ENCODE results near the gene ZNHIT1. TPM values are rescaled to one million over a fixed set of nuclear protein-coding genes. Genes with fewer than 3 reads are reported as not detected.

ZNHIT1 gene
- total RNA-seq, 2 experiments from 2014 or later, result 56.6 to 57.1 TPM

DNA sequence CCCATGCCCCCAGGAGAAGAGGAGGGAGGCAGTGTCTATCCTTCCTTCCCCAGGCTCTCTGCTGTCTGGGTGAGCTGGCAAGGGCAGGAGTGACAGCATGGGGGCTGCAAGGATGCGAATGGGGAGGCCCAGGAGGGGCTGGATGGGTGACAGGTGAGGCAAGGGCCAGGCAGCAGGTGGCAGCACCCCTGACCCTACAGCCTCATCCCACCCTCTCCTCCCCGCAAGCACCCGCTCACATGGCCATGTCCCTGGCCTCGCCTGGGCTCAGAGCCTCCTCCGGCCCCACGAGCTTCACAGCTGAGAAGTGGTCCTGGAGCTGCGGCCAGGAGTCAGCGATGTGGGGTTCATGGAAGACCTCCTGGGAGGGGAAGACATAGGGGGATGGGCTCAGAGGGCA, 6.0 kb upstream of the ZNHIT1 start:
- DNase-seq (no peak), ATAC-seq (no peak)
- no peaks in the 10 kb centered on the region for H3K27me3 Mint-ChIP-seq
- peaks cover 9% of the 10 kb centered on the region for H3K4me1 Mint-ChIP-seq
- H3K9me3 Mint-ChIP-seq (ENCODE audit: low read depth), result no peaks in the 10 kb centered on the region
- peaks cover 4% of the 10 kb centered on the region for H3K36me3 Mint-ChIP-seq
- CTCF ChIA-PET, result interaction anchor here (1.1 to 1.6 kb wide), 2 partner anchors 68 to 71 kb away, joined by 4 to 5 read pairs; no protein-coding TSS in a partner anchor
- H3K4me3 Mint-ChIP-seq, result no peak overlapping the region
- H3K27ac Mint-ChIP-seq, result no peak overlapping the region

DNA sequence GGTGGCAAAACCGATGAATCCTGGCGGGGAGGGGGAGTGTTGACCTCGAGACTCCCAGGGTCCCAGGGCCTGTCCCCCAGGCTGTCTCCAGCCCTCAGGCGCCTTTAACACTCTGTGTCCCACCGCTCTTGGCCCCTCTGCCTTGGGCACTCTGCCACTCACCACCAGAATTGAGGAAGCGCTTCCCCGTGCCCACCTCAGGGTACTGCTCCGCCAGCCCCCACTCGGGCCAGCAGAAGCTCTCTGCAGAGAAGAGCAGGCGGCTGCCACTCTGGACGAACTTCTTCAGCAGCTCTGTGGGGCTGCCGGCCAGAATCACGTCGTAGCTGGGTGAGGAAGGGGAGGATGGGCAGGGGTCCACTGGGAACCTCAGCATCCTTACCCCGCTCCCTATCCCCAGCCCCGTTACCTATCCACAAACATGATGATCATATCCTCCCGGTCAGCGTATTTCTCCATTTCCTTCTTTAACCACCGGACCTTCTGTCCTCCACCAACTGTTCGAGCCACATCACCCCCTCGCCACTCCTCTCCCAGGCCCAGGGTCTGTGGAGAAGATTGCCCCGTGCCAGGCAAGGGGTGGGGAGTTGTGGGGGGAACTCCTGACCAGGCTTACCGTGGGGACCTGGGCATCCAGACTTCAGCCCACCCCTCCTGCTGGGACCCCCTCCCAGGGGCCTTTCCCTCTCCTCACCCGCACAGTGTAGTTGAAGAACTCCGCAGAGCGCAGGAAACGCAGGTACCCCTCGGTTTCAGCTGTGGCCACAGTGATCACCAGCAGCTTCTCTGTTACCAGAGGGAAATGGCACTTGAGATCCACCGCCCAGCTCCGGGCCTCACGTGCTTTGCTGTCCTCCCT, 1.7 kb upstream of the ZNHIT1 start:
- Mint-ChIP-seq H3K4me3 (peak overlapping the region; percentile 93), H3K9me3 (ENCODE audit: low read depth) (no peaks in the 10 kb centered on the region), H3K36me3 (peaks cover 4% of the 10 kb centered on the region), H3K27me3 (no peaks in the 10 kb centered on the region), H3K27ac (peak overlapping the region; percentile 77), H3K4me1 (peaks cover 27% of the 10 kb centered on the region)
- CTCF ChIA-PET, result interaction anchor here (1.0 to 2.9 kb wide), 8 partner anchors 12 to 130 kb away, joined by 3 to 69 read pairs (median 8); partner anchors contain the start of genes FIS1 and TRIM56
- ATAC-seq, result no peak
- no peak for DNase-seq

DNA sequence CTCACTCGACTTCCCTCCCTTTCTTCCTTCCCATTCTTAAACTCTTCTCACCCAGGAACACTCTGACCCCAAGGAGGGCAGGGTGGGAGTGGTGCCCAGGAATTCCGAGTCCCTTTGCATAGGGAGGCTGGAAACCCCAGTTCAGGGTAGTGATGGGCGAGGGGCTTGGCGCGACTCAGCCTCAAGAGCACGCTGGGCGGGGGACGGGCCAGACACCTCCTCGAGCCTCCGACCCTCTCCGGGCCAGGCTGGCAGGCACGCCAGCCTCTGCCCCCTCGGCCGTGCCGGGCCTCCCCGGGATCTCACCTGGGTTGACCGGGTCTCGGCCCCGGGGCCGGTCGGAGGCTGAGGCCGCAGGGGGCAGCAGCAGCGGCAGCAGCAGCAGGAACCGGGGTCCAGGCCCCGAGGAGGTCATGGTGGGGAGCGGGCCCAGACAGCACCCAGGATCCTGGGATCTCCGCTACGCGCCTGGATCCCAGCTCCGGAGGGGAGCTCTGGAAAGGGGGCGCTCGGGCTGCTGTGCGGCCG, 1.0 kb upstream of the ZNHIT1 start:
- H3K36me3 Mint-ChIP-seq, result peaks cover 4% of the 10 kb centered on the region
- H3K4me1 Mint-ChIP-seq, result peaks cover 27% of the 10 kb centered on the region
- CTCF ChIA-PET, result interaction anchor here (0.9 to 2.9 kb wide), 18 partner anchors 9 to 365 kb away, joined by 3 to 69 read pairs (median 5); partner anchors contain the start of genes FIS1, MOGAT3 and TRIM56
- peak overlapping the region; percentile 84 for H3K27ac Mint-ChIP-seq
- H3K4me3 Mint-ChIP-seq, result peak overlapping the region; percentile 93
- H3K27me3 Mint-ChIP-seq, result no peaks in the 10 kb centered on the region
- ATAC-seq, result peak; percentile 2
- no peaks in the 10 kb centered on the region for H3K9me3 Mint-ChIP-seq (ENCODE audit: low read depth)
- peak; percentile 45 for DNase-seq

DNA sequence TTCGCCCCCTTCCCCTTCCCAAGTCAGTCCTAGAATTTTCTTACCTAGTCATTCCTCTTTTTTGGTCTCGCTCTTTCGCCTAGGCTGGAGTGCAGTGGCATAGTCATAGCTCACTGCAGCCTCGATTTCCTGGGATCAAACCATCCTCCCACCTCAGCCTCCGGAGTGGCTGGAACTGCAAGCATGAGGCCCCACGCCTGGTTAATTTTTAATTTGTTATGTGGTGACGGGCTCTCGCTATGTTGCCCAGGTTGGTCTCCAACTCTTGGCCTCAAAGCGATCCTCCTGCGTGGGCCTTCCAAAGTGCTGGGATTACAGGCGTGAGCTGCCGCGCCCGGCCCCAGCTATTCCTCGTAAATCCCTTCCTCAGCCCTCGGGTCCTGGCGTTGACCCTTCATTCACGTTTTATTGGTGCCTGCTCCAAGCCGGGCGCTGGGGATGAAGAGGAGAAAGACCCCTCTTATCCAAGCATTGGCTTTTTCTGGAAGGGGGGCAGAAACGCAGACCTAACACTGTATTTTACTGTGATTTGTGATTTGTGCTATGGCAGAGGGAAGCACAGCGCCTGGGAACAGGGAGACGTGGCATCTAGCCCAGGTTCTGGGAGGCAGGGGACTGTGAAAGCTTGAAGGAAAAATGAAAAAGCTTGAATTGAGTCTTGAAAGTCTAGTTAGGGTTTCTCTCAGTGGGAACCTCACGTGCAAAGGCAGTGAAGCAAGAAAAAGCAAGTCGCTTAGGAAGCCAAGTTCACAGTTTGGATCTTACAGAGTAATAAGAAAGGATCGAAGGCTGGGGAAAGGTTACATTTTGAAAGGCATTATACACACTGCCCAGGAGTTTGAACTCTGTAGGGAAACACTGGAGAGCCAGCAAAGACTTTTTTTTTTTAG, 516 bp downstream of the ZNHIT1 start:
- H3K4me1 Mint-ChIP-seq, result peaks cover 27% of the 10 kb centered on the region
- peak overlapping the region; percentile 93 for H3K4me3 Mint-ChIP-seq
- no peaks in the 10 kb centered on the region for H3K9me3 Mint-ChIP-seq (ENCODE audit: low read depth)
- CTCF ChIA-PET, result interaction anchor here (0.9 to 2.9 kb wide), 21 partner anchors 11 to 367 kb away, joined by 3 to 69 read pairs (median 5); partner anchors contain the start of genes FIS1, MOGAT3, SLC12A9 and UFSP1
- H3K36me3 Mint-ChIP-seq, result peaks cover 8% of the 10 kb centered on the region
- H3K27me3 Mint-ChIP-seq, result no peaks in the 10 kb centered on the region
- H3K27ac Mint-ChIP-seq, result peak overlapping the region; percentile 84
- DNase-seq (no peak), ATAC-seq (peak; percentile 9)

DNA sequence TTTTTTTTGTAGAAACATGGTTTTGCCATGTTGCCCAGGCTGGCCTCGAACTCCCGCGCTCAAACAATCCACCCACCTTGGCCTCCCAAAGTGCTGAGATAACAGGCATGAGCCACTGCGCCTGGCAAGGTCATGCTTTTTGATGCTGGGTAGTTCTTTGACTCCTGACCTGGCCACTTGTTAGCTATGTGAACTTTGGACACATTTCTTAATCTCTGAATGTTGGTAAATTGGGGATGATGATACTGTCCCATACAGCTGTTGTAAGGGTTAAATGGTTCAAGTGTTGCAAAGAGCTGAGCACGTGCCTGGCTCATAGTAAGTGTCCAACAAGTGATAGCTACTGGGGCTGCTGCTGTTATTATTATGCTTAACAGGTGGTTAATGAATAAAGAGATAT, 2.3 kb downstream of the ZNHIT1 start:
- H3K9me3 Mint-ChIP-seq (ENCODE audit: low read depth), result no peaks in the 10 kb centered on the region
- peaks cover 27% of the 10 kb centered on the region for H3K4me1 Mint-ChIP-seq
- DNase-seq (no peak), ATAC-seq (no peak)
- CTCF ChIA-PET, result interaction anchor here (0.6 to 2.2 kb wide), 6 partner anchors 15 to 76 kb away, joined by 3 to 11 read pairs (median 4); partner anchors contain the start of gene FIS1
- H3K27me3 Mint-ChIP-seq, result no peaks in the 10 kb centered on the region
- peaks cover 17% of the 10 kb centered on the region for H3K36me3 Mint-ChIP-seq
- no peak overlapping the region for H3K4me3 Mint-ChIP-seq
- H3K27ac Mint-ChIP-seq, result no peak overlapping the region

DNA sequence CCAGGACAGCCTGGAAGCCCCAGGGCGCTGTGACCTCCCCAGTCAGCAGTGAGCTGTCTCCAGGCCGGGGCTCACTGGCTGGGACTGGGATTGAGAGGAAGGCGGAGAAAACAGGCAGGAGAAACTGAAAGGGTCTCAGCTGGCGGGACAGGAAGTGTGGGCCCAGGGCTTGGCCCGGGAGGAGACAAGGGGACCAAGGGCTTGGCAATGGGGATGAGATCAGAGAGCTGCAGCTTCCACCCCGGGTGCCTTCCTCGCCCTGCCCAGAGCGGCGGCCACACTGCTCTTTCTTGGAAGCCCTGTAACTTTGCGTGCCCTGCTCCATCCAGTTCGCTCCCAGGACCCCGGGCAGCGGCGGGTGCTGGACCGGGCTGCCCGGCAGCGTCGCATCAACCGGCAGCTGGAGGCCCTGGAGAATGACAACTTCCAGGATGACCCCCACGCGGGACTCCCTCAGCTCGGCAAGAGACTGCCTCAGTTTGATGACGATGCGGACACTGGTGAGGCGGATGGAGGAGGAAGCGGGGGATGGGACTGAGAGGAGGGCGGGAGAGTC, 4.4 kb downstream of the ZNHIT1 start:
- no peaks in the 10 kb centered on the region for H3K27me3 Mint-ChIP-seq
- H3K27ac Mint-ChIP-seq, result peak overlapping the region; percentile 15
- H3K36me3 Mint-ChIP-seq, result peaks cover 14% of the 10 kb centered on the region
- no peak for ATAC-seq
- no peaks in the 10 kb centered on the region for H3K9me3 Mint-ChIP-seq (ENCODE audit: low read depth)
- peaks cover 18% of the 10 kb centered on the region for H3K4me1 Mint-ChIP-seq
- no peak overlapping the region for H3K4me3 Mint-ChIP-seq
- CTCF ChIA-PET, result interaction anchor here (0.6 to 1.4 kb wide), 3 partner anchors 58 to 350 kb away, joined by 3 read pairs; no protein-coding TSS in a partner anchor
- no peak for DNase-seq

DNA sequence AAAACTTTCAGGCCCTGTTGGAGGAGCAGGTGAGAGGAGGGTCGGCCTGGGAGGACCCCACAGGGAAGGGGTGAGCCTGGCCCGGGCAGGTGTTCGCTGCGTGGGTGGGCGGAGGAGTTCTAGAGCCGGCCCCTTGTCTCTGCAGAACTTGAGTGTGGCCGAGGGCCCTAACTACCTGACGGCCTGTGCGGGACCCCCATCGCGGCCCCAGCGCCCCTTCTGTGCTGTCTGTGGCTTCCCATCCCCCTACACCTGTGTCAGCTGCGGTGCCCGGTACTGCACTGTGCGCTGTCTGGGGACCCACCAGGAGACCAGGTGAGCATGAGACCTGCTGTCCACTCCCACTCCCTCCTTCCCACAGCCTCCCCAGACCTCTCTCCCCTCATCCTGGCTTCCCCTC, 5.6 kb downstream of the ZNHIT1 start:
- Mint-ChIP-seq H3K27me3 (no peaks in the 10 kb centered on the region), H3K9me3 (ENCODE audit: low read depth) (no peaks in the 10 kb centered on the region), H3K27ac (no peak overlapping the region), H3K4me1 (peaks cover 13% of the 10 kb centered on the region), H3K4me3 (no peak overlapping the region), H3K36me3 (peaks cover 14% of the 10 kb centered on the region)
- CTCF ChIA-PET, result interaction anchor here (1.0 to 1.4 kb wide), 2 partner anchors 31 to 59 kb away, joined by 3 read pairs; no protein-coding TSS in a partner anchor
- no peak for DNase-seq
- ATAC-seq, result no peak

DNA sequence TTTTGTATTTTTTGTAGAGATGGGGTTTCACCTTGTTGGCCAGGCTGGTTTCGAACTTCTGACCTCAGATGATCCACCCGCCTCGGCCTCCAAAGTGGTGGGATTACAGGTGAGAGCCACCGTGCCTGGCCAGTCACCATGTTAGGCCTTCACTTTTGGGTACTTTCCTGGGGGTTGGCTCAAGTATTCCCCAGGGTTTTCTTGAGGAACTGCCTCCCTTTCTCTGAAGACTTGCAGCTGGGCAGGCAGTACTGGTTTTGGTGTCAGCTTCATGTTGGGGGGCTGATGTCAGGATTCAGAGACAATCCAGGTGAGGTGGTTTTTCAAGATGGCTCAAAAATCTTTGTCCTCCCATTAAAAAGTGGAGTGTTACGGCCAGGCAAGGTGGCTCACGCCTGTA, 7.7 kb downstream of the ZNHIT1 start:
- Mint-ChIP-seq H3K27me3 (no peaks in the 10 kb centered on the region), H3K9me3 (ENCODE audit: low read depth) (no peaks in the 10 kb centered on the region), H3K27ac (no peak overlapping the region), H3K36me3 (peaks cover 15% of the 10 kb centered on the region), H3K4me1 (peaks cover under 1% of the 10 kb centered on the region), H3K4me3 (no peak overlapping the region)
- DNase-seq (no peak), ATAC-seq (no peak)
- CTCF ChIA-PET, result interaction anchor here (1.4 to 2.1 kb wide), 2 partner anchors 8 to 18 kb away, joined by 3 to 10 read pairs; partner anchors contain the start of genes FIS1 and PLOD3

DNA sequence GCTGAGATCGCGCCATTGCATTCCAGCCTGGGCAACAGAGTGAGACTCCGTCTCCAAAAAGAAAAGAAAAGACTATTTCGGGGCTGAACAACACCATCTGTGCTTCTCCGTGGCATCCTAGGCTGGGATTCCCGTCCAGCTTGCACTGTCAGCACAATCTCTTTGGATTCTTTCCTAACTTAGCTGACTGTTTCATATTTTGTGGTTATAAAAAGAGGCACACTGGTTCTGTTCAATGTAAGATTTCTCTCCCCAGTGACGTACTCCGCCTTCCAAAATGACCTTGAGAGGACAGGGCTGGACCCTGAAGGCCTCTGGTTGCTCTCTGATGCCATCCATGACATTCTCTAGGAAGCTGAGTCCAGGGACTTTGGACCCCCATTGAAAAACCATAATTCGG, 8.8 kb downstream of the ZNHIT1 start:
- H3K27ac Mint-ChIP-seq, result no peak overlapping the region
- CTCF ChIA-PET, result interaction anchor here (0.7 to 2.1 kb wide), 4 partner anchors 9 to 83 kb away, joined by 3 to 10 read pairs (median 3); partner anchors contain the start of genes FIS1 and PLOD3
- no peak overlapping the region for H3K4me3 Mint-ChIP-seq
- H3K27me3 Mint-ChIP-seq, result no peaks in the 10 kb centered on the region
- peaks cover 17% of the 10 kb centered on the region for H3K36me3 Mint-ChIP-seq
- ATAC-seq (no peak), DNase-seq (no peak)
- peaks cover 2% of the 10 kb centered on the region for H3K4me1 Mint-ChIP-seq
- H3K9me3 Mint-ChIP-seq (ENCODE audit: low read depth), result no peaks in the 10 kb centered on the region

DNA sequence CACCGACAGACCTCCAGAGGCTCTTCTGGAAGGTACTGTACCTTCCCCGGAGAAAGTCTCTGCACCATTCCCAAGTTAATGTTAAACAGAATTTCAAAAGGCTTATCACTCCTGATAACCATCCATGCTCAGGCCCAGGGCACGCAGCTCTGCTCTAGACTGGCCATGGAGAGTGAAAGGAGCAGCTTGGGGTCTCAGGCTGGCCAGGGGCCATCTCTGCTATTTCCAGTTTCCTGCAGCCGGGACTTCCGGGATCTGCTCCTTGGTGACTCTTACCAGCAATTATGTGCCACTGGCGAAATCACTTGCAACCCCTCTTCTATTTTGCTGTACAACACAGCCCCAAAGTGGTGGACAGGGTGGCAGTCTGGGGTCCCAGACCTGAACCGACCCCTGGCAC, 13.7 kb downstream of the ZNHIT1 start:
- H3K36me3 Mint-ChIP-seq, result peaks cover 4% of the 10 kb centered on the region
- H3K4me3 Mint-ChIP-seq, result no peak overlapping the region
- no peak overlapping the region for H3K27ac Mint-ChIP-seq
- no peak for ATAC-seq
- CTCF ChIA-PET, result no interaction called here
- peaks cover 2% of the 10 kb centered on the region for H3K4me1 Mint-ChIP-seq
- H3K9me3 Mint-ChIP-seq (ENCODE audit: low read depth), result no peaks in the 10 kb centered on the region
- no peak for DNase-seq
- H3K27me3 Mint-ChIP-seq, result no peaks in the 10 kb centered on the region

DNA sequence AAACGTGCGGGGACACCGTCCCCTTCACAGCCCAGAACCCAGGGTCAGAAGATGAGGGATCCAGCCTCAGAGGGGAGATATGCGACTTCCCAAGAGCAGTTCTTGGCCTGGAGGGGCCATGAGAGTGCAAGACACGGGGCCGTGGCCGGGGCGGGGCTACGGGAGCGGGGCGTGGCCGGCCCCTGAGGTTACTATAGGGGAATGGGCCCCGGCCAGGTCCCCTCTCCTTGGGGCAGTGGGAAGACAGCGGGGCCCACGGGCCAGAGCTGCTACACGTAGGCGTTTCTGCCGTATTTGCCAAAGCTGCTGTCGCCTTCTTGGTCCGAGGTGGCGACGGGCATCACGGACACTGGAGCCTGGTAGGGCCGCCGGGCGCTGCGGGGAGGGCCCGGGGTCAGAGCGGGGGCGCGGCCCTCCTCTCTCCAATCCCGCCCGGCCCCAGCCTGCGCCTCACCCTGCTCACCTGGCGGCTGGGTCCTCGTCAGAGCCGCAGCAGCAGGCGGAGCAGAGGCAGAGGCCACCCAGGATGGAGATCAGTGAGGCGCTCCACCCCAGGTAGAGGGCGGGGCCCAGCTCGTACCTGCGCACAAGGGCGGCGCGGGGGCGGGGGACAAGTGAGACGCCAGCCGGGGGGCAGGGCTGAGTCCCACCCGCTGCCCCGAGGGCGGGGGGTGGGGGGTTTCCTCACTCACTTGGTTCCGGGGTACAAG, 14.3 kb downstream of the ZNHIT1 start:
- ATAC-seq (no peak), DNase-seq (no peak)
- CTCF ChIA-PET, result interaction anchor here (3.4 kb wide), 1 partner anchor 12 kb away, joined by 14 read pairs; no protein-coding TSS in a partner anchor
- Mint-ChIP-seq H3K4me1 (peaks cover 2% of the 10 kb centered on the region), H3K36me3 (peaks cover 4% of the 10 kb centered on the region), H3K27ac (no peak overlapping the region), H3K4me3 (no peak overlapping the region), H3K9me3 (ENCODE audit: low read depth) (no peaks in the 10 kb centered on the region), H3K27me3 (no peaks in the 10 kb centered on the region)

DNA sequence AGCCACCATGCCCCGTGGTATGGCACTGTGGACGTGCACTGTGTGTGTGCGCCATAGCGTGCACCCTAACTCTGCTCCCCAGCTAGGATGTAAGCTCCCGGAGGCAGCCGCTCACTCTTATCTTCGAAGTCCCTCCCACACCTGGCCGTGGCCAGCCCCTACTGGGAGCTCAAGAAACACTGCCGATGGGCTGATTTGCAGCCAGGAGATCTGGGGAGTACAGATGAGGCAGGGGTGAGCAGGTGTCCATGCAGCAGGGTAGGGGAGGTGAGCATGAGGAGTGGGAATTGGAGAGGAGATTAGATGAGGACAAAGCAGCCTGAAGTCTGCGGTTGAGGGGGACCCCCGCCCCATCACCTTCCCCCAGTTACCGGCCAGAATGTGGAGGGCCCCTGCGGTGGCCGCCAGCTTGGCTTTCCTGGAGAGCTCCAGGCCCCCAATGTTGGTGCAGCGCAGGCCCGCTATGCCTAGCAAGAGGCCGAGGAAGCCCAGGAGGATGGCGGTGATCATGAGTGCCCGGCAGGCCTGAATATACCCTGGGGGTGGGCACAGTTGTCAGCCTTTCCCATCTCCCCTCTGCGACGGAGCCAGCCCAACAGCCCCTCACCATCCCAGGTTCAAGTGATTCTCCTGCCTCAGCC, 16.1 kb downstream of the ZNHIT1 start:
- CTCF ChIA-PET, result interaction anchor here (3.4 kb wide), 1 partner anchor 10 kb away, joined by 14 read pairs; no protein-coding TSS in a partner anchor
- H3K4me3 Mint-ChIP-seq, result no peak overlapping the region
- H3K36me3 Mint-ChIP-seq, result peaks cover 2% of the 10 kb centered on the region
- no peak overlapping the region for H3K27ac Mint-ChIP-seq
- H3K27me3 Mint-ChIP-seq, result no peaks in the 10 kb centered on the region
- ATAC-seq, result no peak
- no peaks in the 10 kb centered on the region for H3K9me3 Mint-ChIP-seq (ENCODE audit: low read depth)
- no peak for DNase-seq
- H3K4me1 Mint-ChIP-seq, result peaks cover 2% of the 10 kb centered on the region
